Lower leg skin (tissue), 4 donors: ENCODE measurements around the gene STAT1. TPM values are rescaled to one million over a fixed set of nuclear protein-coding genes. Genes with fewer than 3 reads are reported as not detected.
"Not testable (repeated sequence)": the region's sequence is repeated elsewhere in the genome, so short reads cannot be mapped to it uniquely, and the experiment has no call there.

Source experiments
- DNase-seq, 2 donors: peaks; one replicate each; pipeline ENCODE4 v3.0.0-alpha.2; 2019; ENCODE audit warnings: low spot score in 2 of 2
- H3K4me3 ChIP-seq: fragments of 200-600 bp; sonication (generic); 2 replicates; pipeline ENCODE4 v1.5.1; 2017; ENCODE audit warnings: mild to moderate bottlenecking, low read depth; ENCODE audit not compliant: poor library complexity, severe bottlenecking
- POLR2A ChIP-seq, 2 donors: fragments of 450-650 bp; IDR thresholded peaks; one replicate each; pipeline ENCODE4 v1.6.1; 2016 to 2017; ENCODE audit warnings: antibody characterized with exemption in 2 of 2, mild to moderate bottlenecking in 1 of 2, moderate library complexity in 1 of 2
- WGBS, 2 donors: methylation state at CpG; one replicate each; pipeline ENCODE4 v1.1.5; 2018; 5-methylcytosine and 5-hydroxymethylcytosine counted together
- intact Hi-C: fragments of 100-400 bp; cut with DNase I; formaldehyde crosslinking; loops from one replicate; pipeline ENCODE4 v1.15.0; 2023; ENCODE audit warnings: low total_unique reads
- total RNA-seq, 4 donors: library from RNA; depleted of rRNA; stranded (reverse); fragments of >200 nt; gene quantifications; one replicate each; pipeline ENCODE4 v1.1.0, GENCODE V29; 2016
- TF ChIP-seq, protein P1 (sequence below), 3 donors: fragments of 450-650 bp; IDR thresholded peaks; one replicate each; pipeline ENCODE4 v1.5.1; 2016; ENCODE audit warnings: antibody characterized with exemption in 3 of 3, mild to moderate bottlenecking in 3 of 3, moderate library complexity in 2 of 3

STAT1 gene
- total RNA-seq, 4 donors from 2014 or later = 37.5 to 55.6 (median 45.5) TPM

GRCh38 chr2:190997526-190998113, 16.4 kb downstream of the STAT1 start:
- intact Hi-C loops = no loop called here
- no peak for TF ChIP-seq POLR2A (IDR thresholded peaks at IDR 0.05)
- TF ChIP-seq, protein P1, sequence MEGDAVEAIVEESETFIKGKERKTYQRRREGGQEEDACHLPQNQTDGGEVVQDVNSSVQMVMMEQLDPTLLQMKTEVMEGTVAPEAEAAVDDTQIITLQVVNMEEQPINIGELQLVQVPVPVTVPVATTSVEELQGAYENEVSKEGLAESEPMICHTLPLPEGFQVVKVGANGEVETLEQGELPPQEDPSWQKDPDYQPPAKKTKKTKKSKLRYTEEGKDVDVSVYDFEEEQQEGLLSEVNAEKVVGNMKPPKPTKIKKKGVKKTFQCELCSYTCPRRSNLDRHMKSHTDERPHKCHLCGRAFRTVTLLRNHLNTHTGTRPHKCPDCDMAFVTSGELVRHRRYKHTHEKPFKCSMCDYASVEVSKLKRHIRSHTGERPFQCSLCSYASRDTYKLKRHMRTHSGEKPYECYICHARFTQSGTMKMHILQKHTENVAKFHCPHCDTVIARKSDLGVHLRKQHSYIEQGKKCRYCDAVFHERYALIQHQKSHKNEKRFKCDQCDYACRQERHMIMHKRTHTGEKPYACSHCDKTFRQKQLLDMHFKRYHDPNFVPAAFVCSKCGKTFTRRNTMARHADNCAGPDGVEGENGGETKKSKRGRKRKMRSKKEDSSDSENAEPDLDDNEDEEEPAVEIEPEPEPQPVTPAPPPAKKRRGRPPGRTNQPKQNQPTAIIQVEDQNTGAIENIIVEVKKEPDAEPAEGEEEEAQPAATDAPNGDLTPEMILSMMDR (IDR thresholded peaks at IDR 0.05) = no peak
- 90 to 92% methylated on average over 8 of the region's 8 CpGs for WGBS, 2 donors
- no peak for DNase-seq
- no peak overlapping the region for H3K4me3 ChIP-seq

DNA sequence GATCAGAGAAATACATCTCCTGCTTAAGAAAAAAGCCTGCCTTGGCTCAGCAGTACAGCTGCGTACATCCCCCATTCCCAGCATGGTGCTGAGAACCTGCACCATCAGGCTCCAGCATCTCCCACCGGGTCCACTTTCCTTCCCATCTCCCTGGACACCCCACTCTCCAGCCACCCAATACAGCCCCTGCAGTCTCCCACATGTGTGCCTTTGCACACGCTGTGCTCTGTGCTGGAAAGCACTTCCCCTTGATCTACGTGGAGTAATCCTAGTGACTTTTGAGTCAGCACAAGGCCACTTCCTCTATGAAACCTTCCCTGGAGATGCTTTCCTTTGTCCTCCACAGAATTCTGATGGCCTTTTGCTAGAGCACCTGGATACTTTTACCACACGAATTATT, 17.0 kb downstream of the STAT1 start:
- 84 to 85% methylated on average over 5 of the region's 5 CpGs for WGBS, 2 donors
- no peak overlapping the region for H3K4me3 ChIP-seq
- DNase-seq = no peak
- TF ChIP-seq, protein P1 (IDR thresholded peaks at IDR 0.05) = no peak
- intact Hi-C loops = no loop called here

- WGBS, 2 donors = 95 to 97% methylated on average over 5 of the region's 5 CpGs
- intact Hi-C loops = no loop called here
- no peak overlapping the region for H3K4me3 ChIP-seq
- DNase-seq = no peak
- TF ChIP-seq, protein P1 (IDR thresholded peaks at IDR 0.05) = no peak
- TF ChIP-seq POLR2A (IDR thresholded peaks at IDR 0.05) = no peak
These were observed 17.5 kb downstream of the STAT1 start for GRCh38 chr2:190996338-190996946.

GRCh38 chr2:190995315-190995714, 18.7 kb downstream of the STAT1 start:
- WGBS, 2 donors = 78 to 96% methylated on average over 3 of the region's 3 CpGs

GRCh38 chr2:190994148-190994547, 19.8 kb downstream of the STAT1 start:
- no peak for DNase-seq
- no peak overlapping the region for H3K4me3 ChIP-seq
- intact Hi-C loops = no loop called here
- WGBS, 2 donors = 87 to 94% methylated on average over 7 of the region's 7 CpGs
- no peak for TF ChIP-seq POLR2A (IDR thresholded peaks at IDR 0.05)
- TF ChIP-seq, protein P1 (IDR thresholded peaks at IDR 0.05) = no peak

More at GRCh38 chr2:190995315-190995714, 18.7 kb downstream of the STAT1 start:
- H3K4me3 ChIP-seq, DNase-seq, intact Hi-C loops: not testable (repeated sequence)

DNA sequence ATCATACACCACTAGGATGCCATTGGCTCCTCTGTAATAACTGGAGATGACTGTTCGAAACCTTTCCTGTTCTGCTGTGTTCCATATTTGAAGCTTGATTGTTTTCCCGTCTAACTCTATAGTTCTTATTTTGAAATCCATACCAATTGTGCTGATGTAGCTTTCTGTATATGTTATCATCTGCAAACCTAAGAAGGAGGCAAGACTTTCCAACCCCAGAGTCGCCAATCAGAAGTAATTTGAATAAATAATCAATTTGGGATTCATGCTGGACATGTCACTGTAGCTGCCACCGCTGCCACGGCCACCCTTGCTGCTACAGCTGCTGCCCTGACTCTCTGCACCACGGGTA, 20.7 kb downstream of the STAT1 start:
- 92 to 95% methylated on average over 6 of the region's 6 CpGs for WGBS, 2 donors
- DNase-seq = no peak

More for the DNA sequence above, 20.7 kb downstream of the STAT1 start:
- intact Hi-C loops = no loop called here
- no peak overlapping the region for H3K4me3 ChIP-seq
- TF ChIP-seq, protein P1 (IDR thresholded peaks at IDR 0.05) = no peak
- no peak for TF ChIP-seq POLR2A (IDR thresholded peaks at IDR 0.05)
